Bone marrow (tissue), 2 donors: ENCODE measurements around the gene LIPN.

Experiments
- DNase-seq, 2 donors: peaks; one replicate each; lab custom pipeline; 2025; lab: John Stamatoyannopoulos, UW

Gene LIPN

DNA sequence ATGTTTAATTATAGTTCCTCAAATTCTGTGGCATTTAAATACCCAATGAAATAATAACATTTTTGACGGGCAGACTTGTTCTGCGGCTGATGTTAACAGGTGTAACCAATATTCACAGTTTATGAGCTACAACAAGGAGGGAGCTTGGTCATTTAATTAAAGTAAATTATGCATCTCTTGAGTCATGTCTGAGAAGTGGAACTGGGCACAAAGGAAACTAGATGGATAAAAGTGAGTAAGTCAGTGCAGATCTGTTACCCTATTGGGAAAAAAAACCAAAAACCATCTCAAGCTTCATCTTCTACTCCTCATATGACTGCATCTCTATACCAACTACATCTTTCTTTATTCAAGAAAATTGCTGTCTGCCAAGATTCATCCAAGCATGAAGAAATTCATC lies 67.9 kb downstream of the LIPN start:
- no peak for DNase-seq

DNA sequence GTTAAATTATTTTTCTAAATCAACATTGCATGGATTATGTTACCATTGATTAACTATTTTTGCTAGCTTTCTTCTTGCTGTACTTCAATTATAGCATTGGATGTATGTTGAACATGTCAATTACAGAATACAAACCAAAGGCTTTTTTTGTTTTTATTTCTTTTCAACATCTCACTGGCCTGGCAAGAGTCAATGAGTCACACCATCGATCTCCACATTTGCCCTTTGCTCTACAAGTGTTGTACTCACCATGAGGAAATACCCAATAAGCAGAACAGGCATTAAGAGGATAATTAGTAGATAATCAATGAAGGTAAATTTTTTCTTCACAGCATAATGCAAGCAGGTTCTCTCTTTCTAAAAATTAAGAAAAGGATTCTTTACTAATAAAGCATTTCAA lies 68.5 kb downstream of the LIPN start:
- no peak for DNase-seq
